ENCODE results near the gene NCOA6. TPM values are rescaled to one million over a fixed set of nuclear protein-coding genes. Genes with fewer than 3 reads are reported as not detected.

Gene NCOA6
- total and polyA plus RNA-seq, 2 of the 4 experiments (the other 2 are of a cell fraction), result 3.6 to 13.1 TPM

GRCh38 chr20:34874094-34874654, 48.7 kb upstream of the NCOA6 start:
- intact Hi-C loops (cut with micrococcal nuclease) (loop anchor here (1.0 to 10.0 kb wide), 7 partner anchors 81 to 401 kb away; partner anchors contain the start of genes GSS, MMP24OS, MYH7B and TRPC4AP), dilution Hi-C loops (cut with HindIII; ENCODE audit: low sequenced_read_pairs, unreplicated experiment) (no loop called here), in situ Hi-C loops (cut with MboI; ENCODE audit: low sequenced_read_pairs) (loop anchor here (5.0 to 25.0 kb wide), 2 partner anchors 83 to 388 kb away; partner anchors contain the start of genes GSS and MYH7B)
- Histone ChIP-seq H3K4me3 (ENCODE audit: insufficient read depth, low read depth, low read length) (no peak overlapping the region), H4K91ac (ENCODE audit: insufficient read depth, low read depth, low read length) (no peak overlapping the region), H3K18ac (ENCODE audit: low read depth, low read length) (no peak overlapping the region), H3K4me1 (ENCODE audit: control insufficient read depth, insufficient read depth, low read length) (peaks cover 14% of the 10 kb centered on the region), H3K36me3 (ENCODE audit: control insufficient read depth, insufficient read depth, low read length) (no peaks in the 10 kb centered on the region), H3K4ac (ENCODE audit: low read depth, low read length) (no peak overlapping the region), H3K27me3 (ENCODE audit: control insufficient read depth, insufficient read depth, low read length) (no peaks in the 10 kb centered on the region), H2BK5ac (ENCODE audit: low read depth, low read length, poor library complexity, severe bottlenecking) (no peak overlapping the region), H2BK20ac (ENCODE audit: low read depth, low read length) (no peak overlapping the region), H3K14ac (replicated peaks; ENCODE audit: low read depth, low read length) (no peak overlapping the region), H4K5ac (ENCODE audit: low read depth, low read length) (no peak overlapping the region), H3K9ac (ENCODE audit: low read depth, low read length) (no peak overlapping the region), H3K27ac (ENCODE audit: insufficient read depth, low read length) (no peak overlapping the region), H2AK5ac (ENCODE audit: low read depth, low read length) (peak overlapping the region; percentile 66), H2AFZ (replicated peaks; ENCODE audit: low read length, poor library complexity) (peak overlapping the region; percentile 36), H3K9me1 (ENCODE audit: insufficient read depth, low read length) (peaks cover 24% of the 10 kb centered on the region), H2BK15ac (ENCODE audit: low read depth, low read length) (no peak overlapping the region), H3K9me3 (ENCODE audit: control insufficient read depth, insufficient read depth, low read length) (no peaks in the 10 kb centered on the region), H2AK9ac (replicated peaks; ENCODE audit: low read depth, low read length, poor library complexity) (peak overlapping the region; percentile 35), H3K79me1 (ENCODE audit: low read depth in 1 of 2, low read length in 2 of 2) (peaks cover 13 to 51% of the 10 kb centered on the region in 2 experiments), H3K56ac (ENCODE audit: extremely low read depth, insufficient read depth, low read length) (no peak overlapping the region), H2BK120ac (ENCODE audit: low read depth, low read length) (no peak overlapping the region), H4K8ac (ENCODE audit: low read depth in 2 of 2, low read length in 2 of 2) (peak overlapping the region in 1 of 2 experiments; percentile 3; a peak in 1 of 4 replicates), H3K23ac (ENCODE audit: low read depth, low read length) (no peak overlapping the region), H4K20me1 (ENCODE audit: insufficient read depth, low read length) (no peaks in the 10 kb centered on the region; the same call in 1 of the 2 replicates), H3K4me2 (ENCODE audit: low read depth, low read length) (no peak overlapping the region)
- DNase-seq, result peak; percentile 87
- peak; percentile 57 for ATAC-seq (ENCODE audit: low read depth)
- BruUV-seq (replicated peaks), result no TSS peak
- WGBS, 2 experiments (ENCODE audit: extremely low coverage in 2 of 2, insufficient read length in 1 of 2), result no CpG with 5 or more reads among the region's 2 CpGs
- ChIA-PET POLR2A (ENCODE audit: unreplicated experiment) (no interaction called here), CTCF (interaction anchor here (0.6 to 3.3 kb wide), 13 partner anchors 10 to 507 kb away, joined by 3 to 19 read pairs (median 3); partner anchors contain the start of genes GSS and MYH7B)
- TF ChIP-seq, protein P1, sequence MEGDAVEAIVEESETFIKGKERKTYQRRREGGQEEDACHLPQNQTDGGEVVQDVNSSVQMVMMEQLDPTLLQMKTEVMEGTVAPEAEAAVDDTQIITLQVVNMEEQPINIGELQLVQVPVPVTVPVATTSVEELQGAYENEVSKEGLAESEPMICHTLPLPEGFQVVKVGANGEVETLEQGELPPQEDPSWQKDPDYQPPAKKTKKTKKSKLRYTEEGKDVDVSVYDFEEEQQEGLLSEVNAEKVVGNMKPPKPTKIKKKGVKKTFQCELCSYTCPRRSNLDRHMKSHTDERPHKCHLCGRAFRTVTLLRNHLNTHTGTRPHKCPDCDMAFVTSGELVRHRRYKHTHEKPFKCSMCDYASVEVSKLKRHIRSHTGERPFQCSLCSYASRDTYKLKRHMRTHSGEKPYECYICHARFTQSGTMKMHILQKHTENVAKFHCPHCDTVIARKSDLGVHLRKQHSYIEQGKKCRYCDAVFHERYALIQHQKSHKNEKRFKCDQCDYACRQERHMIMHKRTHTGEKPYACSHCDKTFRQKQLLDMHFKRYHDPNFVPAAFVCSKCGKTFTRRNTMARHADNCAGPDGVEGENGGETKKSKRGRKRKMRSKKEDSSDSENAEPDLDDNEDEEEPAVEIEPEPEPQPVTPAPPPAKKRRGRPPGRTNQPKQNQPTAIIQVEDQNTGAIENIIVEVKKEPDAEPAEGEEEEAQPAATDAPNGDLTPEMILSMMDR (conservative IDR thresholded peaks at IDR 0.05; ENCODE audit: low read depth, low read length), result peak; percentile 98
- TF ChIP-seq USF2 (IDR thresholded peaks at IDR 0.05; ENCODE audit: low read depth, low read length) (no peak), RFX5 (IDR thresholded peaks at IDR 0.05; ENCODE audit: low read depth, low read length) (no peak), SMC3 (IDR thresholded peaks at IDR 0.05; ENCODE audit: low read depth, low read length) (peak; percentile 97), POLR2A (IDR thresholded peaks at IDR 0.05; ENCODE audit: low read depth, low read length) (0 out of 2 replicates have a peak, but pooled peaks have one; percentile 60), CHD1 (IDR thresholded peaks at IDR 0.05; ENCODE audit: low read depth, low read length) (no peak), MXI1 (IDR thresholded peaks at IDR 0.05; ENCODE audit: borderline replicate concordance, low read depth, low read length) (no peak), CEBPB (IDR thresholded peaks at IDR 0.05; ENCODE audit: low read depth, low read length) (no peak), RCOR1 (IDR thresholded peaks at IDR 0.05; ENCODE audit: insufficient replicate concordance, low read length) (no peak), RAD21 (IDR thresholded peaks at IDR 0.05; ENCODE audit: low read length) (peak; percentile 99), ELK1 (IDR thresholded peaks at IDR 0.05; ENCODE audit: borderline replicate concordance, low read depth, low read length) (no peak), NFE2L2 (IDR thresholded peaks at IDR 0.05; ENCODE audit: low read depth, low read length) (no peak), MAFK (IDR thresholded peaks at IDR 0.05; ENCODE audit: low read depth, low read length) (no peak), FOS (IDR thresholded peaks at IDR 0.05; ENCODE audit: low read depth, low read length) (no peak), MAZ (IDR thresholded peaks at IDR 0.05; ENCODE audit: borderline replicate concordance, low read depth, low read length) (peak; percentile 69; the same call in 1 of the 2 replicates)
